ENCODE data around the gene EFEMP1.
"Not testable (repeated sequence)": the region's sequence is repeated elsewhere in the genome, so short reads cannot be mapped to it uniquely, and the experiment has no call there.

The EFEMP1 gene

GRCh38 chr2:55831671-55832410, 91.7 kb downstream of the EFEMP1 start:
- DNase-seq (ENCODE audit: low read depth in 2 of 2, low spot score in 1 of 2): not testable (repeated sequence)

- DNase-seq (ENCODE audit: low read depth in 2 of 2, low spot score in 1 of 2): no peak
These were observed 95.7 kb downstream of the EFEMP1 start for GRCh38 chr2:55827855-55828254.

DNA sequence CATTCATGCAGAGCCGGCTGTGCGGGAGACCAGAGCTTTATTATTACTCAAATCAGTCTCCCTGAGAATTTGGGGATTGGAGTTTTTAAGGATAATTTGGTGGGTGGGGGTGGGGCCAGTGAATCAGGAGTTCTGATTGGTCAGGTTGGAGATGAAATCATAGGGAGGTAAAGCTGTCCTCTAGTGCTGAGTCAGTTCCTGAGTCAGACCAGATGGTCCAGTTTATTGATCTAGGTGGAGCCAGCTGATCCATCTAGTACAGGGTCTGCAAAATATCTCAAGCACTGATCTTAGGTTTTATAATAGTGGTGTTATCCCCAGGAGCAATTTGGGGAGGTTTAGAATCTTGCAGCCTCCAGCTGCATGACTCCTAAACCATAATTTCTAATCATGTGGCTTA, 96.2 kb downstream of the EFEMP1 start:
- DNase-seq (ENCODE audit: low read depth in 2 of 2, low spot score in 1 of 2): not testable (repeated sequence)

- no peak for DNase-seq (ENCODE audit: low read depth in 2 of 2, low spot score in 1 of 2)
These were observed 97.3 kb downstream of the EFEMP1 start for GRCh38 chr2:55826246-55826645.

GRCh38 chr2:55824551-55825096, 99.0 kb downstream of the EFEMP1 start:
- DNase-seq (ENCODE audit: low read depth in 2 of 2, low spot score in 1 of 2): no peak
